HS-5 (cell line): ENCODE results near the gene ADSS1.
"Not testable (repeated sequence)": the region's sequence is repeated elsewhere in the genome, so short reads cannot be mapped to it uniquely, and the experiment has no call there.

Experiments used
- DNase-seq: peaks from one replicate; pipeline ENCODE4 v3.0.0-alpha.2; 2012; ENCODE audit warnings: low read depth

Gene ADSS1

DNA sequence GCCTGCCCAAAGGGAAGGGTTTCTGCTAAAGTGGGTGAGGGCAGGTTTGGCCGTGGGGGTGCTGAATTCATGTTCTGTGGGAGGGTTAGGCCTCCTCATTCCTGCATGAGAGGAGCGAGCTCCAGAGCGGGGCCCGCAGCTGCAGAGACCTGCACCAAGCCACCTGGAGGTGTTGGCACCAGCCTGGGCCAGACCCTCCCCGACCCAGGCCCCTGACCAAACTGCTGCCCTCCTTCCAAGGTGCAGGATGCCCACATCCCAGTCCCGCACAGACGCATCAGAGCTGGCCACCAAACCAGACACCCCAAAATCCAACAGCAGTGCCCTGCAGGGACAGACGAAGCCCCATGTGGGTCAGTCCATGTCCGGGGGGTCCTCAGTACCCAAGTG is 10.6 kb downstream of the ADSS1 start:
- DNase-seq = no peak

- no peak for DNase-seq
These were observed 11.2 kb downstream of the ADSS1 start for GRCh38 chr14:104734991-104735779.

DNA sequence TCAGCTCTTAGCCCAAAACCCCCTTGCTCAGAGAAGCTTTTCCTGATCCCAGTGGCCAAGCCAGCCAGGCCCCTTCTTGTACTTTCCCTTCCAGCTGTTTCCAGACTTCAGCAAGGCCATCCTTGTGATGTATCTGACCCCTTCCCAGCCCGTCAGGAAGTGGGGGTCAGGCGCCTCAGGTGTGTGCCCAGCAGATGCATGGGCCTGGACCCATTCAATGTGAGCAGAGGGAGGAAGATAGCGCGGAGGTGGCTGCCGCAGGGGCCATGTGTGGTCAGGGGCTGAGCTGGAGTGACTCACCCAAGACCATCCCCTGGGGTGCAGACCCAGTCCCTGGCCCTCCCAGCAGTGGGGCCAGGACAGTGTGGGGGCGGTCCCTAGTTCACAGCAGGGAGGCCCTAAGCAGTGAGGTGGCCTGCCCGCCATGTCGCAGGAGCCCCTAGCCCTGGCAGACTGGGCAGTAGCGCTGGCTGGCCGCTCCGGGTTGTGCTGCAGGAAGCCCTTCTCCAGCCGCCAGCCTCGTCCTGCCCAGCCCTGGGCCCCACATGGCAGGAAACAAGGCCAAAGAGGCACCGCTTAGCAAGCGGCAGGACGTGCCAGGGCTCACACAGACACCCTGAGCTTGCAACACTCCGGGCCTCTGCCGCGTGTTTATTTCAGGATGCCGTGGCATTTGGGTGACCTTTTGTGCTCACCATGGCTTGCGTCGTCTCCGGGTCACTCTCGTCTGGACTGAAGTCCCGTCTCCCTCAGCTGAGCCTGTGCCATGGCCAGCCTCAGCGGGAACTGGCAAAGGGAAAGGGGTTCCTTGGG is 12.0 kb downstream of the ADSS1 start:
- no peak for DNase-seq

- no peak for DNase-seq
These were observed 14.5 kb downstream of the ADSS1 start for GRCh38 chr14:104738375-104739019.

- no peak for DNase-seq
These were observed 15.0 kb downstream of the ADSS1 start for GRCh38 chr14:104739026-104739425.

DNA sequence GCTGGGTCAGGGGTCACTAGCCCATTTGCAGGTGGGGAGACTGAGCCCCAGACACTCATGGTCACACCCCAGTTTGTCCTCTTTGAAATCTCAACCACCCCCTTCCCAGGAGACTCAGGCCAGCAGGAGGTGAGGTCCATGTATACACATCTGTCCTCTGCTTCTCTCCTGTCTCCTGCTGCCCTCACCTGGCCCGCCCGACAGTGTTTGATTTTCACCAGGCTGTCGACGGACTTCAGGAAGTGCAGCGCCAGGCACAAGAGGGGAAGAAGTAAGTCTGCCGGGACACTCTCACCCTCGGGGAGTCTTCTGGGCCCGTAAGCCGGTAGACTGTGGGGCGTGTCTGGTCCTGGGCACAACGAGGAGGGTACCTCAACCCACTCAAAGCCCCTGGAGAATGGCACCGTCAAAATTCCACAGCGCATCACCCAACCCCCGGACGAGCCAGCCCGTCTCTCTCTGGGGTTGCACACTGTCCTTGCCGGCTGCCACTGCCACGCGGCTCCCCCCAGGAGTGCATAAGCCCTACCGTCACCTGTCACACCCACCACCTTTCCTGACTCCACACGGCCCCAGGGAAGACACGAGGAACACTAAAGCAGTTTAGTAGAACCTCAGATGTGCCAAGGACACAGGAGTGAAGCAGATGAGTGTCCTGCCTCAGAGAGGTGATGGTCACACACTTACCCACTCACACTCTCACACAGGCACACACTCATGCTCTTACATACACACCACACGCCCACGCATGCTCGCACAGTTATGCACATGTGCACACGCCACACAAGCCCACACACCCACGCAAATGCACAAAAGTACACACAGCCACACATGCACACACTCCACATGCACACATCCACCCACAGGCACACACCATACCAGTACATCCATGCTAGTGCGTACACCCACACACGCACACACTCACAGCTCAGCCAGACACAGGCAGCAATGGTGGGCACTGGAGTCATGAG is 15.8 kb downstream of the ADSS1 start:
- no peak for DNase-seq

- DNase-seq = no peak
These were observed 17.2 kb downstream of the ADSS1 start for GRCh38 chr14:104741108-104741802.

- no peak for DNase-seq
These were observed 17.8 kb downstream of the ADSS1 start for GRCh38 chr14:104741803-104742251.

DNA sequence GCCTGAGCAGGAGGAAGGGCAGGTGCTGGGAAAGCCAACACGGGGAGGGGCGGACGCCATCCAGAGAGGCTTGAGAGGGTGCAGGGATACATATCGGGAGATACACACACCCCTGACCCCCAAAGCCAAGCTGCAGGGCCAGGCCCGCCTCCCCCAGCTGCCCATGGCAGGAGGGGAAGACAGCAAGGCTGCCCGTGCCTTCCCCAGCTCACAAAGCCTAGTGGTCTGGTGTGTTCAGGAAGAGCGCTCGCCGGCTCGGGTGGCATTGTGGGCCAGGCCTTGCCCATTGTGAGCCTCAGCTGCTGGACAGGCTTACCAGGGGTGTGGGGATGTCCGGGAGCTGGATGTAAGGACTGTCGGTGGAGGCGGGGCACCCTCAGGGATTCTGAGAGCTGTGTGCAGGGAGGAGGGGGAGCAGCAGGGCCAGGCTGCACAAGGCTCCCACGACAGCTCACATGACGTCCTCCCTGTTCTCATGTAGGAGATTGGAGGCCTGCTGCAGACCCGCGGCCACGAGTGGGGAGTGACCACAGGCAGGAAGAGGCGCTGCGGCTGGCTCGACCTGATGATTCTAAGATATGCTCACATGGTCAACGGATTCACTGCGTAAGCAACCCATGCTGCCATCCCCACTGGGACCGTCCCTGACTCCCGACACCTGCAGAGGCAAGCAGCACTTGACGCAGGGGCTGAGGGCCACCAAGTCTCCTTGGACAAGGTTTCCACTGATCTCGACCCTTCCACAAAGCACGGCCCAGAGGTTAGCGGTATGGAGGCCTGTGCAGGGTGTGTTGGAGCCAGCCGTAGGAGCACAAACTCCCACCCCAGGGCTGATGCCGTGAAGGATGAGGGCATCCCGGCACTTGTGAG is 18.8 kb downstream of the ADSS1 start:
- DNase-seq = no peak

GRCh38 chr14:104743461-104744380 is 19.7 kb downstream of the ADSS1 start:
- DNase-seq = no peak

GRCh38 chr14:104744484-104744883 is 20.5 kb downstream of the ADSS1 start:
- DNase-seq = no peak

GRCh38 chr14:104745431-104745830 is 21.4 kb downstream of the ADSS1 start:
- no peak for DNase-seq

DNA sequence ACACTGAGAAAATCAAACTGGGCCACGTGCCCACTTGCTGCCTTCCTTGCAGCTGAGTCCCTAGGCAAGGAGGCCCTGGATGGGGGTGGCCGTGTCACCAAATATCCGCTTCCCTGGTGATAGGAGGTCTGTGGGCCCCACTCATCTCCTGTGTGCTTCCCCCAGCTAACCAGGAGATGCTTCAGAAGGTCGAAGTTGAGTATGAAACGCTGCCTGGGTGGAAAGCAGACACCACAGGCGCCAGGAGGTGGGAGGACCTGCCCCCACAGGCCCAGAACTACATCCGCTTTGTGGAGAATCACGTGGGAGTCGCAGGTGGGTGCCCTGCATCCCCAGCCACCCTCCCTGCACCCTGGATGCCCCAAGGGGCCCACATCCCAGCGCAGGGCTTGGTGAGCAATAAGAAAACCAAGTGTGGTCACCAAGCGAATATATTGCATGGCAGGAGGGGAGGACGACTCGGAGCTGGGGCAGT is 22.1 kb downstream of the ADSS1 start:
- DNase-seq = no peak

GRCh38 chr14:104746934-104747481 is 23.0 kb downstream of the ADSS1 start:
- DNase-seq = no peak

GRCh38 chr14:104747876-104748275 is 23.8 kb downstream of the ADSS1 start:
- DNase-seq = no peak

- no peak for DNase-seq
These were observed 25.2 kb downstream of the ADSS1 start for GRCh38 chr14:104749111-104749649.

GRCh38 chr14:104750056-104750752 is 26.2 kb downstream of the ADSS1 start:
- no peak for DNase-seq

GRCh38 chr14:104750753-104751057 is 26.7 kb downstream of the ADSS1 start:
- DNase-seq = not testable (repeated sequence)
